HepG2 (cell line): ENCODE data around the gene TADA2B. TPM values are rescaled to one million over a fixed set of nuclear protein-coding genes. Genes with fewer than 3 reads are reported as not detected.

ENCODE experiments used
- ARNTL ChIP-seq: sonication (generic); formaldehyde crosslinking; IDR thresholded peaks from 2 replicates; pipeline ENCODE4 v1.4.0; 2020; ENCODE audit warnings: mild to moderate bottlenecking, missing genetic modification reagents
- E2F2 ChIP-seq: sonication (generic); formaldehyde crosslinking; IDR thresholded peaks from 2 replicates; pipeline ENCODE4 v1.4.0; 2020; ENCODE audit warnings: missing genetic modification reagents, borderline replicate concordance
- ELF1 ChIP-seq: sonication (generic); formaldehyde crosslinking; IDR thresholded peaks from 2 replicates; pipeline ENCODE4 v1.4.0; 2020; ENCODE audit warnings: missing genetic modification reagents
- HNF4A ChIP-seq: sonication (generic); formaldehyde crosslinking; IDR thresholded peaks from 2 replicates; pipeline ENCODE4 v1.4.0; 2020; ENCODE audit warnings: missing genetic modification reagents
- HNF4G ChIP-seq, 2 experiments: sonication (generic) in 1 of 2; formaldehyde crosslinking in 1 of 2; IDR thresholded peaks; 2 replicates each; pipeline versions ENCODE4 v1.4.0 to v1.6.1; 2011 to 2020; ENCODE audit warnings: borderline replicate concordance in 2 of 2, low read depth in 2 of 2, mild to moderate bottlenecking in 2 of 2, low read length in 1 of 2, missing genetic modification reagents in 1 of 2, moderate library complexity in 1 of 2
- HNRNPK ChIP-seq: fragments of 200-400 bp; formaldehyde crosslinking; IDR thresholded peaks from 2 replicates; pipeline ENCODE4 v1.6.1; 2018; ENCODE audit warnings: low read length, low read depth, moderate library complexity, mild to moderate bottlenecking; ENCODE audit not compliant: poor library complexity, severe bottlenecking
- IRX3 ChIP-seq: sonication (generic); formaldehyde crosslinking; IDR thresholded peaks from 2 replicates; pipeline ENCODE4 v1.8.1; 2023; ENCODE audit warnings: mild to moderate bottlenecking, low read depth, missing genetic modification reagents, borderline replicate concordance
- KDM5A ChIP-seq: fragments of 200-600 bp; sonication (generic); IDR thresholded peaks from 2 replicates; pipeline ENCODE4 v1.7.0; 2018; ENCODE audit warnings: antibody characterized with exemption, mild to moderate bottlenecking, low read length, borderline replicate concordance
- KDM5B ChIP-seq: sonication (generic); formaldehyde crosslinking; IDR thresholded peaks from 2 replicates; pipeline ENCODE4 v1.4.0; 2020; ENCODE audit warnings: missing genetic modification reagents, mild to moderate bottlenecking, borderline replicate concordance
- NFKB2 ChIP-seq: sonication (generic); formaldehyde crosslinking; IDR thresholded peaks from 2 replicates; pipeline ENCODE4 v1.4.0; 2020; ENCODE audit warnings: missing genetic modification reagents, borderline replicate concordance
- NFYC ChIP-seq: IDR thresholded peaks from 2 replicates; pipeline ENCODE4 v1.6.1; 2016; ENCODE audit warnings: missing genetic modification reagents, missing compliant biosample characterization
- NR2F1 ChIP-seq, 2 experiments: fragments of 450-650 bp in 1 of 2; formaldehyde crosslinking in 1 of 2; IDR thresholded peaks; 2 replicates each; pipeline versions ENCODE4 v1.5.0 to v1.6.1; 2016 to 2020; ENCODE audit warnings: mild to moderate bottlenecking in 1 of 2, missing compliant biosample characterization in 1 of 2, missing genetic modification reagents in 1 of 2, moderate library complexity in 1 of 2
- POLR2AphosphoS2 ChIP-seq: IDR thresholded peaks from 2 replicates; pipeline ENCODE4 v1.6.1; 2011; ENCODE audit warnings: low read depth, low read length, improper control_type of control experiment
- RBM22 ChIP-seq: fragments of 200-400 bp; formaldehyde crosslinking; optimal IDR thresholded peaks from 2 replicates; pipeline ENCODE3; 2017; ENCODE audit warnings: mild to moderate bottlenecking, low read length, moderate library complexity
- RFXANK ChIP-seq: IDR thresholded peaks from 2 replicates; pipeline ENCODE4 v1.6.1; 2016
- SALL1 ChIP-seq: sonication (generic); formaldehyde crosslinking; IDR thresholded peaks from 2 replicates; pipeline ENCODE4 v1.8.0; 2022; ENCODE audit warnings: mild to moderate bottlenecking, missing genetic modification reagents
- YEATS4 ChIP-seq: sonication (generic); formaldehyde crosslinking; IDR thresholded peaks from 2 replicates; pipeline ENCODE4 v1.4.0; 2020; ENCODE audit warnings: missing genetic modification reagents, borderline replicate concordance
- ZBTB1 ChIP-seq: sonication (generic); formaldehyde crosslinking; IDR thresholded peaks from 2 replicates; pipeline ENCODE4 v1.4.0; 2020; ENCODE audit warnings: missing genetic modification reagents, borderline replicate concordance
- ZBTB21 ChIP-seq: sonication (generic); formaldehyde crosslinking; IDR thresholded peaks from 2 replicates; pipeline ENCODE4 v1.4.0; 2020; ENCODE audit warnings: missing genetic modification reagents
- ZBTB4 ChIP-seq: sonication (generic); formaldehyde crosslinking; IDR thresholded peaks from 2 replicates; pipeline ENCODE4 v1.4.0; 2020; ENCODE audit warnings: missing genetic modification reagents, mild to moderate bottlenecking, borderline replicate concordance
- ZFP36L2 ChIP-seq: sonication (generic); formaldehyde crosslinking; IDR thresholded peaks from 2 replicates; pipeline ENCODE4 v1.4.0; 2020; ENCODE audit warnings: missing genetic modification reagents
- ZNF382 ChIP-seq: sonication (generic); formaldehyde crosslinking; IDR thresholded peaks from 2 replicates; pipeline ENCODE4 v1.5.0; 2020; ENCODE audit warnings: missing genetic modification reagents, mild to moderate bottlenecking, borderline replicate concordance
- ZNF615 ChIP-seq: sonication (generic); formaldehyde crosslinking; IDR thresholded peaks from 2 replicates; pipeline ENCODE4 v1.5.0; 2020; ENCODE audit warnings: mild to moderate bottlenecking, missing genetic modification reagents, borderline replicate concordance
- ZNF639 ChIP-seq: conservative IDR thresholded peaks from 2 replicates; pipeline ENCODE4 v1.6.1; 2018; ENCODE audit warnings: missing genetic modification reagents
- polyA plus RNA-seq, 8 experiments: library from polyadenylated mRNA; depleted of rRNA in 3 of 8; stranded (reverse) in 7 of 8; unstranded in 1 of 8; fragments of >200 nt; fragmentation: Illumina TruSeq in 4 of 8; extraction: Trizol in 4 of 8; gene quantifications; 2 replicates each; pipeline versions ENCODE4 v1.2.1 to v1.2.3, GENCODE V29; 2011 to 2016; ENCODE audit warnings: low read depth in 4 of 8, missing spikeins in 1 of 8, mixed read lengths in 1 of 8; ENCODE audit not compliant: insufficient read depth in 1 of 8
- total RNA-seq, 5 experiments: library from RNA; depleted of rRNA; stranded (reverse); fragments of >200 nt; fragmentation: Illumina TruSeq; extraction: Trizol; gene quantifications; 2 replicates each; pipeline ENCODE4 v1.2.3, GENCODE V29; 2016; ENCODE audit warnings: low read depth in 1 of 5

The TADA2B gene
- total and polyA plus RNA-seq, 2 of the 13 experiments (the other 11 are each of a cell fraction or from before 2014, with no cell fraction given): 4.6 to 8.9 TPM

GRCh38 chr4:7103607-7104365, 60.6 kb downstream of the TADA2B start (continued):
- no peak for TF ChIP-seq HNRNPK
- TF ChIP-seq KDM5B (CRISPR knock-in tag): peak; percentile 71; the same call in 1 of the 2 replicates
- 0 out of 4 replicates have a peak, but pooled peaks of 1 of the 2 experiments have one; percentile 17 for TF ChIP-seq NR2F1 (CRISPR knock-in tag; IDR thresholded peaks at IDR 0.05)
- TF ChIP-seq POLR2AphosphoS2: no peak
- no peak for TF ChIP-seq ZBTB21 (CRISPR knock-in tag)
- no peak for TF ChIP-seq ZNF615
- no peak for TF ChIP-seq NFKB2 (CRISPR knock-in tag)
- no peak for TF ChIP-seq ZFP36L2 (CRISPR knock-in tag)
- no peak for TF ChIP-seq ZBTB4 (CRISPR knock-in tag)
- TF ChIP-seq HNF4G (IDR thresholded peaks at IDR 0.05; ENCODE audit: borderline replicate concordance, low read depth, low read length): peak; percentile 76; the same call in 1 of the 2 replicates
- peak; percentile 78; the same call in 1 of the 2 replicates for TF ChIP-seq HNF4G (CRISPR knock-in tag; IDR thresholded peaks at IDR 0.05; ENCODE audit: borderline replicate concordance, low read depth)
- TF ChIP-seq RFXANK (CRISPR knock-in tag): no peak
- TF ChIP-seq SALL1 (CRISPR knock-in tag): peak; percentile 88
- no peak for TF ChIP-seq ZNF639 (CRISPR knock-in tag)
- TF ChIP-seq YEATS4 (CRISPR knock-in tag): peak; percentile 66
- no peak; the same call in 1 of the 2 replicates for TF ChIP-seq KDM5A
- TF ChIP-seq E2F2 (CRISPR knock-in tag): no peak
- TF ChIP-seq IRX3: 0 out of 2 replicates have a peak, but pooled peaks have one; percentile 66
- TF ChIP-seq ZNF382 (CRISPR knock-in tag): no peak
- TF ChIP-seq HNF4A: peak; percentile 96
- no peak for TF ChIP-seq RBM22
- TF ChIP-seq ZBTB1 (CRISPR knock-in tag): no peak
- TF ChIP-seq ARNTL (CRISPR knock-in tag): no peak
- 0 out of 2 replicates have a peak, but pooled peaks have one; percentile 60 for TF ChIP-seq ELF1 (CRISPR knock-in tag)
- no peak for TF ChIP-seq NFYC
